Suprapubic skin (tissue), 4 donors: ENCODE results near the gene NME7.

Experiments used
- CTCF ChIP-seq, 2 donors: fragments of 200-600 bp in 1 of 2; fragments of 450-650 bp in 1 of 2; sonication (generic) in 1 of 2; IDR thresholded peaks; one replicate each; pipeline ENCODE4 v1.5.1; 2016 to 2019; ENCODE audit warnings: antibody characterized with exemption in 2 of 2, mild to moderate bottlenecking in 1 of 2, moderate library complexity in 1 of 2
- EP300 ChIP-seq: sonication (generic); formaldehyde crosslinking; IDR thresholded peaks from one replicate; pipeline ENCODE4 v1.6.1; 2017; ENCODE audit warnings: antibody characterized with exemption
- POLR2A ChIP-seq, 2 donors: fragments of 450-650 bp; IDR thresholded peaks; one replicate each; pipeline ENCODE4 v1.6.1; 2017; ENCODE audit warnings: antibody characterized with exemption in 2 of 2, mild to moderate bottlenecking in 2 of 2, moderate library complexity in 2 of 2
- POLR2AphosphoS5 ChIP-seq, 3 donors: sonication (generic); formaldehyde crosslinking; IDR thresholded peaks; one replicate each; pipeline ENCODE4 v1.6.1; 2017; ENCODE audit warnings: antibody characterized with exemption in 3 of 3

- TF ChIP-seq POLR2A (IDR thresholded peaks at IDR 0.05) (no peak), CTCF (IDR thresholded peaks at IDR 0.05) (no peak), POLR2AphosphoS5 (IDR thresholded peaks at IDR 0.05) (peak in 2 of 3 donors; percentile 41 to 46), EP300 (no peak)
These were observed 251.6 kb downstream of the NME7 start for GRCh38 chr1:169115891-169116585.
